A673 (cell line): Measurements from ENCODE around the gene AK3. TPM values are rescaled to one million over a fixed set of nuclear protein-coding genes. Genes with fewer than 3 reads are reported as not detected.
"Not testable (repeated sequence)": the region's sequence is repeated elsewhere in the genome, so short reads cannot be mapped to it uniquely, and the experiment has no call there.

ENCODE experiments used
- BruUV-seq: library from RNA; stranded (reverse); fragments of 400-500 nt; replicated peaks from 2 replicates; lab custom pipeline; 2021; lab: Mats Ljungman, UMichigan
- CTCF ChIA-PET: fragments of 300-600 bp; sonication (Branson Sonifier 250); formaldehyde crosslinking; loops from one replicate; lab custom pipeline; 2022; ENCODE audit warnings: antibody characterized with exemption; lab: Charles Lee
- POLR2A ChIA-PET: fragments of 300-600 bp; sonication (Branson Sonifier 250); formaldehyde crosslinking; loops from one replicate; lab custom pipeline; 2022; ENCODE audit warnings: antibody characterized with exemption; ENCODE audit not compliant: low non-redundant PET; lab: Charles Lee
- DNase-seq: peaks from one replicate; pipeline ENCODE4 v3.0.0-alpha.2; 2015; ENCODE audit warnings: low spot score
- H3K27ac ChIP-seq: fragments of 200-600 bp; sonication (generic); 2 replicates; pipeline ENCODE4 v1.5.1; 2016; ENCODE audit warnings: mixed run types, low read depth, mild to moderate bottlenecking, mixed read lengths, antibody characterized with exemption, low read length; ENCODE audit not compliant: poor library complexity, severe bottlenecking
- H3K27me3 ChIP-seq: fragments of 200-600 bp; sonication (generic); replicated peaks from 2 replicates; pipeline ENCODE4 v1.6.1; 2017; ENCODE audit warnings: mixed run types, low read depth, mild to moderate bottlenecking, mixed read lengths, antibody characterized with exemption, low read length; ENCODE audit not compliant: insufficient read depth, poor library complexity
- H3K36me3 ChIP-seq: fragments of 200-600 bp; sonication (generic); 2 replicates; pipeline ENCODE4 v1.6.1; 2016; ENCODE audit warnings: mixed run types, mild to moderate bottlenecking, mixed read lengths, antibody characterized with exemption, low read length; ENCODE audit not compliant: insufficient read depth, poor library complexity, severe bottlenecking
- H3K4me1 ChIP-seq: fragments of 200-600 bp; sonication (generic); 2 replicates; pipeline ENCODE4 v1.6.1; 2017; ENCODE audit warnings: mixed run types, mild to moderate bottlenecking, mixed read lengths, antibody characterized with exemption, low read length; ENCODE audit not compliant: insufficient read depth, poor library complexity, severe bottlenecking
- H3K4me3 ChIP-seq: fragments of 200-600 bp; sonication (generic); 2 replicates; pipeline ENCODE4 v1.5.1; 2016; ENCODE audit warnings: low read depth, mixed run types, mild to moderate bottlenecking, mixed read lengths, low read length; ENCODE audit not compliant: poor library complexity, severe bottlenecking
- H3K9me3 ChIP-seq: fragments of 200-600 bp; sonication (generic); 2 replicates; pipeline ENCODE4 v1.6.1; 2016; ENCODE audit warnings: mixed run types, low read depth, mild to moderate bottlenecking, mixed read lengths, antibody characterized with exemption, low read length; ENCODE audit not compliant: poor library complexity, severe bottlenecking
- CTCF ChIP-seq: fragments of 300-800, 200-600 bp; sonication (generic); conservative IDR thresholded peaks from 2 replicates; pipeline ENCODE4 v1.5.1; 2017; ENCODE audit warnings: low read depth, mild to moderate bottlenecking, antibody characterized with exemption, low read length, moderate library complexity, mixed read lengths
- EZH2 ChIP-seq: fragments of 200-600 bp; sonication (generic); IDR thresholded peaks from 2 replicates; pipeline ENCODE4 v1.6.1; 2017; ENCODE audit warnings: borderline replicate concordance, low read depth, mild to moderate bottlenecking, mixed read lengths, antibody characterized with exemption, low read length; ENCODE audit not compliant: poor library complexity, severe bottlenecking
- intact Hi-C: fragments of 100-400 bp; cut with micrococcal nuclease; formaldehyde crosslinking; loops from one replicate; pipeline ENCODE4 v1.10.0; 2022; ENCODE audit not compliant: unreplicated experiment
- total RNA-seq: library from RNA; stranded (reverse); gene quantifications from 2 replicates; pipeline ENCODE4 v1.2.3, GENCODE V29; 2021

AK3 gene
- total RNA-seq, 1 experiment from 2014 or later, result 93.1 TPM

GRCh38 chr9:4756420-4756819, 15.4 kb upstream of the AK3 start:
- ChIA-PET CTCF (interaction anchor here (0.6 kb wide), 1 partner anchor 844 kb away, joined by 3 read pairs; no protein-coding TSS in a partner anchor), POLR2A (no interaction called here)
- no peak overlapping the region for H3K4me3 ChIP-seq
- no peaks in the 10 kb centered on the region for H3K4me1 ChIP-seq
- no peak for TF ChIP-seq EZH2
- TF ChIP-seq CTCF, result no peak
- H3K9me3 ChIP-seq, result no peaks in the 10 kb centered on the region
- no TSS peak for BruUV-seq
- intact Hi-C loops, result loop anchor here (5.0 to 10.0 kb wide), 2 partner anchors 374 to 438 kb away; no protein-coding TSS in a partner anchor
- no peak overlapping the region for H3K27ac ChIP-seq
- no peaks in the 10 kb centered on the region for H3K27me3 ChIP-seq
- no peaks in the 10 kb centered on the region for H3K36me3 ChIP-seq
- DNase-seq, result no peak

- intact Hi-C loops, result loop anchor here (5.0 to 10.0 kb wide), 2 partner anchors 373 to 440 kb away; no protein-coding TSS in a partner anchor
- no TSS peak for BruUV-seq
- no peaks in the 10 kb centered on the region for H3K4me1 ChIP-seq
- no peaks in the 10 kb centered on the region for H3K27me3 ChIP-seq
- H3K27ac ChIP-seq, result no peak overlapping the region
- ChIA-PET CTCF (interaction anchor here (0.6 kb wide), 1 partner anchor 853 kb away, joined by 5 read pairs; no protein-coding TSS in a partner anchor), POLR2A (no interaction called here)
- no peak for TF ChIP-seq EZH2
- no peak for TF ChIP-seq CTCF
- no peak for DNase-seq
- H3K4me3 ChIP-seq, result no peak overlapping the region
- no peaks in the 10 kb centered on the region for H3K36me3 ChIP-seq
- no peaks in the 10 kb centered on the region for H3K9me3 ChIP-seq
These were observed 14.1 kb upstream of the AK3 start for GRCh38 chr9:4755026-4755609.

- H3K36me3 ChIP-seq, H3K27me3 ChIP-seq, H3K4me3 ChIP-seq, BruUV-seq, H3K27ac ChIP-seq, H3K9me3 ChIP-seq, POLR2A ChIA-PET, DNase-seq, H3K4me1 ChIP-seq: not testable (repeated sequence)
- intact Hi-C loops, result loop anchor here (5.0 to 10.0 kb wide), 2 partner anchors 440 to 688 kb away; no protein-coding TSS in a partner anchor
- CTCF ChIA-PET, result interaction anchor here (0.6 kb wide), 1 partner anchor 854 kb away, joined by 5 read pairs; no protein-coding TSS in a partner anchor
These were observed 13.5 kb upstream of the AK3 start for GRCh38 chr9:4754530-4754929.
